ENCODE results near the gene ZBTB7B. TPM values are rescaled to one million over a fixed set of nuclear protein-coding genes. Genes with fewer than 3 reads are reported as not detected.

Gene ZBTB7B
- total and polyA plus RNA-seq, 9 of the 15 experiments (the other 6 are each of a cell fraction or from before 2014, with no cell fraction given), result 0.04 to 46.5 (median 15.2) TPM

DNA sequence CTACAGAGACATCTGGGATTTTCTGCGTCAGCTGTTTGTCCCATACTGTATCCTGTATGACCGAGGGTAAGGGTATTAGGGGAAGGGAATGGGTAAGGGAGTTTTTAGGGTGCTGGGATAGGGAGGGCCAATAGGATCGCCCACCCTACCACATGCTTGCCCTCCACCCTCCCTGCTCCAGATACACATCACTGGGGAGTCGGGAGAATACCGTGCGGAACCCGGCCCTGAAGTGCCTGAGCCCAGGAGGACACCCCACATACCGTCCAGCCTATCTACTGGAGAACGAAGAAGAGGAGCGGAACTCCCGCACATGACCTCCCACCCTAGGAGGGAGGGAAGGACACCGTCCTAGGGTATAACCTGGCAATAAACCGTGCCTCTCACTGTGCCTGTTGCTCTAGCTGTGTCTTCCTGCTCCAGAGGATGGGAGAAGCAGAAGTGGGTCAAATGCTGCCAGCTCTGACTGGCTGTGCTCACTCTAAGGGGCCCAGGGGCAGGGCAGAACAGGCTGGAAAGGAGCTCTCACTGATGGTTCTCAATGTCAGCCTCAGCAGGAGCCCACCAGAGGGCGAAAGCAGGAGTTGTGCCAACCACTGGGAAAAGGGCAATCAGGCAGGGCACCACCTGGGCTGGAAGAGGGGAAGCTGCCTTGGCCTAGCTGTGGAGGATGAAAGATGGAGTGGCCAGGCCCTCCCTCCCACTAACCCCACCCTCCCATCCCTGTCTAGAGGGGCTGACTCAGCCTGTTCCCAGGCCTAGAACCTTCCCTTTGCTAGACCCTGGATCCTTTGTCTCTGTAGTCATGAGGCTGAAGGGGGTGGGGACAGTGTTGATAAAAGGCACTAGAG, 9.7 kb upstream of the ZBTB7B start (continued):
- TF ChIP-seq, protein P1, sequence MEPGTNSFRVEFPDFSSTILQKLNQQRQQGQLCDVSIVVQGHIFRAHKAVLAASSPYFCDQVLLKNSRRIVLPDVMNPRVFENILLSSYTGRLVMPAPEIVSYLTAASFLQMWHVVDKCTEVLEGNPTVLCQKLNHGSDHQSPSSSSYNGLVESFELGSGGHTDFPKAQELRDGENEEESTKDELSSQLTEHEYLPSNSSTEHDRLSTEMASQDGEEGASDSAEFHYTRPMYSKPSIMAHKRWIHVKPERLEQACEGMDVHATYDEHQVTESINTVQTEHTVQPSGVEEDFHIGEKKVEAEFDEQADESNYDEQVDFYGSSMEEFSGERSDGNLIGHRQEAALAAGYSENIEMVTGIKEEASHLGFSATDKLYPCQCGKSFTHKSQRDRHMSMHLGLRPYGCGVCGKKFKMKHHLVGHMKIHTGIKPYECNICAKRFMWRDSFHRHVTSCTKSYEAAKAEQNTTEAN (CRISPR knock-in tag; IDR thresholded peaks at IDR 0.05), result no peak
- TF ChIP-seq, protein P2, sequence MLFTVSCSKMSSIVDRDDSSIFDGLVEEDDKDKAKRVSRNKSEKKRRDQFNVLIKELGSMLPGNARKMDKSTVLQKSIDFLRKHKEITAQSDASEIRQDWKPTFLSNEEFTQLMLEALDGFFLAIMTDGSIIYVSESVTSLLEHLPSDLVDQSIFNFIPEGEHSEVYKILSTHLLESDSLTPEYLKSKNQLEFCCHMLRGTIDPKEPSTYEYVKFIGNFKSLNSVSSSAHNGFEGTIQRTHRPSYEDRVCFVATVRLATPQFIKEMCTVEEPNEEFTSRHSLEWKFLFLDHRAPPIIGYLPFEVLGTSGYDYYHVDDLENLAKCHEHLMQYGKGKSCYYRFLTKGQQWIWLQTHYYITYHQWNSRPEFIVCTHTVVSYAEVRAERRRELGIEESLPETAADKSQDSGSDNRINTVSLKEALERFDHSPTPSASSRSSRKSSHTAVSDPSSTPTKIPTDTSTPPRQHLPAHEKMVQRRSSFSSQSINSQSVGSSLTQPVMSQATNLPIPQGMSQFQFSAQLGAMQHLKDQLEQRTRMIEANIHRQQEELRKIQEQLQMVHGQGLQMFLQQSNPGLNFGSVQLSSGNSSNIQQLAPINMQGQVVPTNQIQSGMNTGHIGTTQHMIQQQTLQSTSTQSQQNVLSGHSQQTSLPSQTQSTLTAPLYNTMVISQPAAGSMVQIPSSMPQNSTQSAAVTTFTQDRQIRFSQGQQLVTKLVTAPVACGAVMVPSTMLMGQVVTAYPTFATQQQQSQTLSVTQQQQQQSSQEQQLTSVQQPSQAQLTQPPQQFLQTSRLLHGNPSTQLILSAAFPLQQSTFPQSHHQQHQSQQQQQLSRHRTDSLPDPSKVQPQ (CRISPR knock-in tag; IDR thresholded peaks at IDR 0.05; ENCODE audit: borderline replicate concordance), result peak; percentile 64; the same call in 1 of the 2 replicates
- TF ChIP-seq KLF13 (tag; IDR thresholded peaks at IDR 0.05; ENCODE audit: borderline replicate concordance, low read depth), result no peak
- TF ChIP-seq ZSCAN29 (IDR thresholded peaks at IDR 0.05), result no peak
- TF ChIP-seq FOSL1 (tag; conservative IDR thresholded peaks at IDR 0.05), result peak; percentile 66
- TF ChIP-seq POLR2B (IDR thresholded peaks at IDR 0.05; ENCODE audit: low read depth, partially characterized antibody), result no peak
- TF ChIP-seq MAZ (CRISPR knock-in tag; conservative IDR thresholded peaks at IDR 0.05 in 1 of 2, IDR thresholded peaks at IDR 0.05 in 1 of 2), result no peak; a peak in 1 of 4 replicates
- TF ChIP-seq, protein P3, sequence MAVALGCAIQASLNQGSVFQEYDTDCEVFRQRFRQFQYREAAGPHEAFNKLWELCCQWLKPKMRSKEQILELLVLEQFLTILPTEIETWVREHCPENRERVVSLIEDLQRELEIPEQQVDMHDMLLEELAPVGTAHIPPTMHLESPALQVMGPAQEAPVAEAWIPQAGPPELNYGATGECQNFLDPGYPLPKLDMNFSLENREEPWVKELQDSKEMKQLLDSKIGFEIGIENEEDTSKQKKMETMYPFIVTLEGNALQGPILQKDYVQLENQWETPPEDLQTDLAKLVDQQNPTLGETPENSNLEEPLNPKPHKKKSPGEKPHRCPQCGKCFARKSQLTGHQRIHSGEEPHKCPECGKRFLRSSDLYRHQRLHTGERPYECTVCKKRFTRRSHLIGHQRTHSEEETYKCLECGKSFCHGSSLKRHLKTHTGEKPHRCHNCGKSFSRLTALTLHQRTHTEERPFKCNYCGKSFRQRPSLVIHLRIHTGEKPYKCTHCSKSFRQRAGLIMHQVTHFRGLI (CRISPR knock-in tag; IDR thresholded peaks at IDR 0.05), result no peak
- TF ChIP-seq ZKSCAN8 (CRISPR knock-in tag; IDR thresholded peaks at IDR 0.05), result no peak
- TF ChIP-seq MAFK (IDR thresholded peaks at IDR 0.05; ENCODE audit: low read length), result peak; percentile 2; the same call in 1 of the 2 replicates
- TF ChIP-seq PTRF (tag; IDR thresholded peaks at IDR 0.05), result no peak
- TF ChIP-seq, protein P4, sequence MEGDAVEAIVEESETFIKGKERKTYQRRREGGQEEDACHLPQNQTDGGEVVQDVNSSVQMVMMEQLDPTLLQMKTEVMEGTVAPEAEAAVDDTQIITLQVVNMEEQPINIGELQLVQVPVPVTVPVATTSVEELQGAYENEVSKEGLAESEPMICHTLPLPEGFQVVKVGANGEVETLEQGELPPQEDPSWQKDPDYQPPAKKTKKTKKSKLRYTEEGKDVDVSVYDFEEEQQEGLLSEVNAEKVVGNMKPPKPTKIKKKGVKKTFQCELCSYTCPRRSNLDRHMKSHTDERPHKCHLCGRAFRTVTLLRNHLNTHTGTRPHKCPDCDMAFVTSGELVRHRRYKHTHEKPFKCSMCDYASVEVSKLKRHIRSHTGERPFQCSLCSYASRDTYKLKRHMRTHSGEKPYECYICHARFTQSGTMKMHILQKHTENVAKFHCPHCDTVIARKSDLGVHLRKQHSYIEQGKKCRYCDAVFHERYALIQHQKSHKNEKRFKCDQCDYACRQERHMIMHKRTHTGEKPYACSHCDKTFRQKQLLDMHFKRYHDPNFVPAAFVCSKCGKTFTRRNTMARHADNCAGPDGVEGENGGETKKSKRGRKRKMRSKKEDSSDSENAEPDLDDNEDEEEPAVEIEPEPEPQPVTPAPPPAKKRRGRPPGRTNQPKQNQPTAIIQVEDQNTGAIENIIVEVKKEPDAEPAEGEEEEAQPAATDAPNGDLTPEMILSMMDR (IDR thresholded peaks at IDR 0.05 in 2 of 3, conservative IDR thresholded peaks at IDR 0.05 in 1 of 3; ENCODE audit: insufficient read depth in 2 of 3, low read depth in 1 of 3, low read length in 3 of 3), result peak in 2 of 3 experiments; percentile 7 to 13; a peak in 1 of 6 replicates
- no peak for TF ChIP-seq SREBF2 (CRISPR knock-in tag; IDR thresholded peaks at IDR 0.05)
- TF ChIP-seq RCOR1 (IDR thresholded peaks at IDR 0.05; ENCODE audit: borderline replicate concordance in 1 of 2, low read depth in 2 of 2, low read length in 2 of 2), result peak in 1 of 2 experiments; percentile 69; a peak in 1 of 4 replicates
- peak; percentile 44 for TF ChIP-seq POLR2G (IDR thresholded peaks at IDR 0.05; ENCODE audit: low read depth, low read length)
- TF ChIP-seq PRMT5 (CRISPR knock-in tag; IDR thresholded peaks at IDR 0.05), result no peak
- peak; percentile 40 for TF ChIP-seq C11orf30 (IDR thresholded peaks at IDR 0.05; ENCODE audit: low read depth)
- no peak for TF ChIP-seq ZBTB1 (CRISPR knock-in tag; IDR thresholded peaks at IDR 0.05; ENCODE audit: borderline replicate concordance, low read depth)

All from K562 (cell line).